ENCODE data around the gene INS. TPM values are rescaled to one million over a fixed set of nuclear protein-coding genes. Genes with fewer than 3 reads are reported as not detected.

Gene INS
- total RNA-seq, 1 experiment from 2014 or later, result not detected

DNA sequence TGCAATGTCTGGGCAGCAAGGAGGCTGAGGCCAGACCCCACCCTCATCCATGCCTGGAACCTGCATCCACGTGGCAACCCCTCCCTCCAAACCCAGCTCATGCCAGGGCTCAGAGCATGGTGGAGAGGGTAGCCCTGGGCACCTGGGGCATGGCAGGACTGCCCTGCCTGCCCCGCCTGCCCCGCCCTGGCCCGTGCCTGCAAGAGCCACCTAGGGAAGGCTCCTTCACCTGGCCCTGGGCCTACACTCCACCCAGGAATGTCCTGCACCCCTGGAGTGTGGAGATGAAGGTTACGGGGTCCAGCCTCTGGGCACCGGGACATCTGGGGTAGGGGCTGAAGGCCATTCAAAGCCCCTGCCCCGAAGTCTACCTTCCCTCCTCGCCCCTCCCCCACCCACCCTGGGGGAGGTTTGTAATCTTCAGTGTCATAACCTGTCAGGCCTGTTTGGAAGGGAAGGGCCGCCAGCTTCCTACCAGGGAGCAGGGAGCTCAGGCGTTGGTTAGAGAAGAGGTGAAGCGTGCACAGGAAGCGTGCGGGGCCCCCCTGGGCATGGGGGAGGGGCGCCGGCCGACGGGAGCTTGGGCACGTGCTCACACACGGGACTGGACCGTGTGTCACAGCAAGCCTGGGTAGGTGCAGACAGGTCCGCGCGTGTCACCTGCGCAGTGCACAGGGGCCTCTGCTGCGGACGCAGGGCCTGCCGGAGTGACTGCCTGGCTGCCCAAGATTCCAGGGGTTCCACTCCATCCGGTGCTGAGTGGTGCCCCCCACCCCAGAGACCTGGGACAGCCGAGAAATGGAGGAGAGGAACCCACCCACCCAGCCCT lies 41.3 kb upstream of the INS start:
- Histone ChIP-seq H3K9ac (ENCODE audit: extremely low read depth, insufficient read length, low read length) (no peak overlapping the region), H3K56ac (ENCODE audit: insufficient read length, low read depth, low read length) (no peak overlapping the region), H3K18ac (ENCODE audit: insufficient read length, low read depth, low read length) (no peak overlapping the region), H2AFZ (ENCODE audit: low read length) (no peak overlapping the region), H3K27me3 (ENCODE audit: insufficient read depth, low read length) (no peaks in the 10 kb centered on the region), H2BK20ac (ENCODE audit: low read depth, low read length, poor library complexity, severe bottlenecking) (no peak overlapping the region), H3K79me1 (ENCODE audit: insufficient read depth, low read depth, low read length, poor library complexity, severe bottlenecking) (no peaks in the 10 kb centered on the region), H3K23me2 (ENCODE audit: insufficient read length, low read depth, low read length, poor library complexity, severe bottlenecking) (no peaks in the 10 kb centered on the region), H3K23ac (ENCODE audit: insufficient read length, low read depth, low read length) (no peak overlapping the region), H3K9me3 (ENCODE audit: control insufficient read depth, low read depth, low read length) (no peaks in the 10 kb centered on the region), H3K4me1 (ENCODE audit: insufficient read depth, low read length) (no peaks in the 10 kb centered on the region), H2AK5ac (ENCODE audit: insufficient read length, low read length) (no peak overlapping the region), H2BK120ac (ENCODE audit: low read depth, low read length, poor library complexity, severe bottlenecking) (no peak overlapping the region), H2BK5ac (ENCODE audit: insufficient read length, low read length) (no peak overlapping the region), H2BK12ac (ENCODE audit: insufficient read length, low read depth, low read length) (no peak overlapping the region), H4K5ac (ENCODE audit: insufficient read length, low read depth, low read length) (no peak overlapping the region), H4K20me1 (ENCODE audit: control insufficient read depth, insufficient read depth, insufficient read length) (no peaks in the 10 kb centered on the region), H3K4me2 (ENCODE audit: insufficient read depth, insufficient read length, low read length) (no peak overlapping the region), H4K8ac (replicated peaks; ENCODE audit: insufficient read length, low read depth, low read length) (no peak overlapping the region), H3K79me2 (ENCODE audit: insufficient read depth, low read length) (no peaks in the 10 kb centered on the region), H3T11ph (ENCODE audit: low read length) (no peak overlapping the region), H3K27ac (ENCODE audit: insufficient read length, low read depth, low read length) (no peak overlapping the region), H3K4ac (ENCODE audit: low read depth, low read length) (no peak overlapping the region), H3K14ac (ENCODE audit: insufficient read depth, low read length) (no peak overlapping the region; the same call in 1 of the 2 replicates), H4K91ac (ENCODE audit: insufficient read length, low read depth, low read length) (no peak overlapping the region), H2BK15ac (ENCODE audit: low read depth, low read length) (no peak overlapping the region)
- no CpG with 5 or more reads among the region's 29 CpGs for WGBS (ENCODE audit: extremely low coverage, insufficient read length, low lambda C conversion rate)
- H3K4me1 Mint-ChIP-seq, result no peaks in the 10 kb centered on the region
- TF ChIP-seq CTCF (conservative IDR thresholded peaks at IDR 0.05), result no peak
- H3K9me3 Mint-ChIP-seq, result no peaks in the 10 kb centered on the region
- DNase-seq, result no peak
- no peak overlapping the region for H3K27ac Mint-ChIP-seq
- H3K4me3 Mint-ChIP-seq, result no peak overlapping the region
- H3K36me3 Mint-ChIP-seq (ENCODE audit: insufficient read depth in 1 of 3, low read depth in 3 of 3), result no peaks in the 10 kb centered on the region
- peaks cover 26% of the 10 kb centered on the region for H3K27me3 Mint-ChIP-seq (ENCODE audit: low read depth)

All from H9 (cell line).